ENCODE results near the gene DBI. TPM values are rescaled to one million over a fixed set of nuclear protein-coding genes. Genes with fewer than 3 reads are reported as not detected.

Gene DBI
- total RNA-seq, 1 donor from 2014 or later = 172 TPM

- Histone ChIP-seq H3K9me3 (no peaks in the 10 kb centered on the region), H3K4me3 (no peak overlapping the region), H3K4me1 (no peaks in the 10 kb centered on the region), H3K27ac (no peak overlapping the region), H3K36me3 (no peaks in the 10 kb centered on the region), H3K27me3 (ENCODE audit: low read depth) (no peaks in the 10 kb centered on the region)
- DNase-seq = no peak
- ATAC-seq = no peak
- TF ChIP-seq CTCF (IDR thresholded peaks at IDR 0.05) = no peak
- intact Hi-C loops (cut with DNase I) = no loop called here
Measured at GRCh38 chr2:119419065-119419464, 52.3 kb downstream of the DBI start.

- ATAC-seq = no peak
- TF ChIP-seq CTCF (IDR thresholded peaks at IDR 0.05) = no peak
- no peak overlapping the region for H3K4me3 ChIP-seq
- intact Hi-C loops (cut with DNase I) = no loop called here
- H3K27ac ChIP-seq = no peak overlapping the region
- no peak for DNase-seq
- no peaks in the 10 kb centered on the region for H3K27me3 ChIP-seq (ENCODE audit: low read depth)
- no peaks in the 10 kb centered on the region for H3K9me3 ChIP-seq
- H3K4me1 ChIP-seq = no peaks in the 10 kb centered on the region
- no peaks in the 10 kb centered on the region for H3K36me3 ChIP-seq
Measured at GRCh38 chr2:119419803-119420508, 53.2 kb downstream of the DBI start.

GRCh38 chr2:119421304-119421703, 54.5 kb downstream of the DBI start:
- DNase-seq (no peak), ATAC-seq (no peak)
- no peak for TF ChIP-seq CTCF (IDR thresholded peaks at IDR 0.05)
- Histone ChIP-seq H3K27me3 (ENCODE audit: low read depth) (no peaks in the 10 kb centered on the region), H3K4me1 (peaks cover 7% of the 10 kb centered on the region), H3K36me3 (no peaks in the 10 kb centered on the region), H3K27ac (no peak overlapping the region), H3K9me3 (no peaks in the 10 kb centered on the region), H3K4me3 (no peak overlapping the region)
- intact Hi-C loops (cut with DNase I) = no loop called here

- Histone ChIP-seq H3K27ac (no peak overlapping the region), H3K27me3 (ENCODE audit: low read depth) (no peaks in the 10 kb centered on the region), H3K4me3 (no peak overlapping the region), H3K36me3 (no peaks in the 10 kb centered on the region), H3K9me3 (no peaks in the 10 kb centered on the region), H3K4me1 (peaks cover 11% of the 10 kb centered on the region)
- DNase-seq (no peak), ATAC-seq (no peak)
- intact Hi-C loops (cut with DNase I) = no loop called here
- TF ChIP-seq CTCF (IDR thresholded peaks at IDR 0.05) = no peak
Measured at GRCh38 chr2:119421741-119422140, 55.0 kb downstream of the DBI start.

Other genes starting within 250 kb of the DBI start
- gene C1QL2, start 208.2 kb upstream of the DBI start, total RNA-seq = not detected
- gene STEAP3, start 143.1 kb upstream of the DBI start, total RNA-seq = 18.3 TPM
- 11.6 TPM for gene C2orf76, start 143 bp upstream of the DBI start, total RNA-seq
- gene TMEM37, start 64.9 kb downstream of the DBI start, total RNA-seq = 21.7 TPM
- 13.2 TPM for gene SCTR, start 157.5 kb downstream of the DBI start, total RNA-seq
- gene CFAP221, start 177.5 kb downstream of the DBI start, total RNA-seq = 33.9 TPM